OCI-LY1 (cell line): Measurements from ENCODE around the gene ODF2L.

ENCODE experiments used
- CTCF ChIP-seq: fragments of 200-600 bp; sonication (generic), shearing (Covaris generic); IDR thresholded peaks from 2 replicates; pipeline ENCODE4 v1.5.1; 2017; ENCODE audit warnings: mild to moderate bottlenecking, antibody characterized with exemption, low read length, moderate library complexity, mixed read lengths
- EZH2 ChIP-seq: fragments of 200-600 bp; sonication (generic), shearing (Covaris generic); IDR thresholded peaks from 2 replicates; pipeline ENCODE4 v1.8.0; 2017; ENCODE audit warnings: borderline replicate concordance, mixed run types, mild to moderate bottlenecking, antibody characterized with exemption, low read length, moderate library complexity, mixed read lengths

- TF ChIP-seq CTCF (no peak), EZH2 (no peak)
These were observed 25.5 kb downstream of the ODF2L start for GRCh38 chr1:86370601-86371022.
